ENCODE results near the gene SUSD1.
"Not testable (repeated sequence)": the region's sequence is repeated elsewhere in the genome, so short reads cannot be mapped to it uniquely, and the experiment has no call there.

Gene SUSD1

DNA sequence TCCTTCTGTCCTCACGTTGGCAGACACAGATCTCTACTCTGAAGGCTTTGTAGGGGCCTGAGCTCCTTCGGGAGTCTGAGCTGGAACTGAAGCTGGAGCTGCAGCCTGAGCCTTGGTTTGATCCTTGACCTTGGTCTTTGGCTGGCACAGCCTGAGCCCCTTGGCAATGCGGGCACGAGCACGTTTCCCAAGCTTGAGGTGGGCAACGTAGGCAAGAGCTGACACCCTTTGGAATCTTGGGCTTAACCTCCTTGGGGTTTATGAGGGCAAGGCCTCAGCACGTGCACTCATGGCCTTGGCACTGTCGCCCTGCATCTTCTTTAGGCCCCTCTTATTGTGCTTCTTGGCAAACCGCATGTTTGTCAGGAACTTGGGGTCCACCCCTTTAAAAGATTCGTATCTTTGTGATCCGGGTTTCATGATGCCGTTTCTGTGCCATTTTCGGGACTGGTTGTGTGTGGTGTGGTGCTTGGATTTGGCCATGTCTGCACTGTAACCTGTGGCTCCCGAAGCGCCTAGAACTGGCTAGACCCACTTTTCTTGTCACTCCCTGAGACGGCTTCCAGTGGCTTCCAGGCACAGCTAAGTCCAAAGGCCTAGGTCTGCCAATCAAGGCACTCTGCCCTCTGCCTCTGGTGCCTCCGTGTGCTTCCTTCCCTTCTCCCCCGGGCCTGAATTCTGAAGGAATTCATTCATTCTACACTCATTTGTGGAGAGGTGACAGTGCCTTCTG lies 1.4 kb downstream of the SUSD1 start:
- no peak for DNase-seq (ENCODE audit: low read depth)

DNA sequence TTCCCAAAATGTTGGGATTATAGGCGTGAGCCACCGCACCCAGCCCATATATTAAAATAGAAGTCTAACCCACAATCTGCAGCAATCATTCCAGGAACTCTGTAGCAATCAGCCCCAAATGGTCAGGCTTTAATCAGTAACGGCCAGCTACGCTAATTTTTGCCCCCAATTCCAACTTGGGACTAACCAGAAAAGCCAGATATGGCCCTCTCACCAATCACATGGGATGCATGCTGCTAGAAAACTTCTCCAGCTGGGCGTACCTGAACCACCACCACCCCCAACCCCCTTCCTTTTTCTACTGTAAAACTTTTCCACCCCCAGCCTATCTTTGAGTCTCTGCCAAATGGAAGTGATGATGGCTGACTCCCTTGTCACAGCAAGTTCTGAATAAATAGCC lies 4.1 kb downstream of the SUSD1 start:
- DNase-seq (ENCODE audit: low read depth): no peak

DNA sequence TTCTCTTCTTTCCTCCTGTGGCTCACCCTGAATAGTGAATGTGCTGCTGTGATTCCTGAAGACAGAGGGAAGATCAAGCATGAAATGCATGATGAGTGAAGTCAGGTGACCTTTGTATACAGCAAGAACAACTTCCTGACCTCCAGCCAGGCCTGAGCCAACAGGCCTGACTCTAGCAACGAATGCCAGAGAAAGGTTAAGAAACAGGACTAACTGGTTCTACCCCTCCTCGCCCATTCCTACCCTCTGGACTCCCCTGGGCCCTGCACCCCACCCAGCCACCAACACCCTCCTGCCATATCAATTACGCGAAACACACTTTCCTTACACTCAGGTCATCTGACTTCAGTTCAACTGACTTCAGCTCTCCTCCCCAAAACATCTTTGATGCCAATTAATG lies 4.9 kb downstream of the SUSD1 start:
- peak; percentile 25 for DNase-seq (ENCODE audit: low read depth)

DNA sequence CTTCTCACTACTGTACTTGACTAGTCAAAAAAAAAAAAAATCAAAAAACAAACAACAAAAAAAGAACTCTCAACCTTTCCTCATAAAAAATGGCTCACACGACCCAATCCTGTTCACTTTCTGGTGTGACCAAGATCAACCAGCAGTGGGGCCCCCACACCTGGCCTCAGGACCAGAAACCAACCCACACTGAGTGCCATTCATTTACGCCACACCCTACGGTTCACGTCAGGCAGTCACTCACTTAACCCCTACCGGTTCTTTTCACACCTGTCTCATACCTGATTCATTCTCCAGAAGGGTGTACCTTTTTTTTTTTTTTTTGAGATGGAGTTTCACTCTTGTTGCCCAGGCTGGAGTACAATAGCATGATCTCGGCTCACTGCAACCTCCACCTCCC lies 5.7 kb downstream of the SUSD1 start:
- no peak for DNase-seq (ENCODE audit: low read depth)

DNA sequence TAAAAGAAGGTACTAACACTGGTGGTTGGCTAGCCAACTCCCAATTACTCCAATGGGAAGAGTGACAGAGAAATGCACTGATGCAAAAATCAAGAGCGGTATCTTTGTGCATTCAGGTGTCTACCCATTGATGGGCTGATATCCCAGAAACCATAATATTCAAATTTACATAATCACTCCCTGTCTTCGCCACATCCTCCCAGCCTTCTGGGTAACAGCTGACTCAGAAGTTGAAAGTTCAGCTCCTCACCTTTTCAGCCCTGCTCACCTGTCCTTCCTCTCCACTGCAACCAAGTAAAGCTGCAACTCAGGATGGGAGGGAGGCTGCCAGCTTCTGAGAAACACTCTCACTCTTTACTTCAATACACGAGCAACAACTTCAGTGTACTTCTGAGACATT lies 6.9 kb downstream of the SUSD1 start:
- DNase-seq (ENCODE audit: low read depth): no peak

DNA sequence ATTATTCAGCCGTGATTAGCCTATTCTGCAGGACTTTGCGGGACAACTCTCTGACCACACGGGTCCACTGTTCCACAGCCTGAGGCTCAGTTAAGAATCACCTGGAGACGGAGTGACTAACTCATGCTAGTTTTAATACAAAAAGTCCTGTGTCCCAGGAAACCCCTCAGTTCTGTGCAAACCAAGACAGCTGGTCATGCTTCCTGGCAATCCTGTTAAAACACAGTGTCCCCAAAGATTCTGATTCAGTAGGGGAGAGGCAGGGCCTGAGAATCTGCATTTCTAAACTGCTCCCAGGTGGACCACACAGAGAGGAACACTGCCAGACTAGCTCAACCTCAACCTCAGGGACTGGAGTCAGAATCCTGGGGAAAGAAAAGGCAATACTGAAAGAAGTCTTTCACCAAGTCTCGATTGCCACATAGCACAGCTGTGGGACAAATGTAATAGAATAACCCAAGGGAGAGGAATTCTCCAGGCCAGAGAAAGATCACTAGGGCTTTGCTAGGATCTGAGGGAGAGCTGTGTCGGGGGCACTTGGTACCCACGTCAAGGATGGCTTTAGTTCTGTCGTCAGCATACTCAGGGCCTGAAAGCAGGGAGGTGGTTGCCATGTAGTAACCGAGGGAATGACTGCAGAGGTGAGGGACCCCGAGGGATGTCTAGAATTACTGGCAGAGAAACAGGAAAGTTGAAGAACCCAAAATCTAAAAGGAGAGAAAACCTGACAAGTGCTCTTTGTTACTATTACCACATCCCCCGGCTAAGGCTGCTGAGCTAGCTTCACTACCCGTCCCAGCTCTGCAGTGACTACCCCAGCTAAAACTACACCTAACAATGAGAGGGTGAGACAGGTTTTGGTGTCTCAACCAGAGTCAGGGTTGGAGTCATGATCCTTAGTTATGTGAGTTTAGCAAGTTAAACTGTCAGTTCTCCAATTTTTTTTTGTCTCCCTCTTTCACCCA lies 8.6 kb downstream of the SUSD1 start:
- DNase-seq (ENCODE audit: low read depth): peak; percentile 55

DNA sequence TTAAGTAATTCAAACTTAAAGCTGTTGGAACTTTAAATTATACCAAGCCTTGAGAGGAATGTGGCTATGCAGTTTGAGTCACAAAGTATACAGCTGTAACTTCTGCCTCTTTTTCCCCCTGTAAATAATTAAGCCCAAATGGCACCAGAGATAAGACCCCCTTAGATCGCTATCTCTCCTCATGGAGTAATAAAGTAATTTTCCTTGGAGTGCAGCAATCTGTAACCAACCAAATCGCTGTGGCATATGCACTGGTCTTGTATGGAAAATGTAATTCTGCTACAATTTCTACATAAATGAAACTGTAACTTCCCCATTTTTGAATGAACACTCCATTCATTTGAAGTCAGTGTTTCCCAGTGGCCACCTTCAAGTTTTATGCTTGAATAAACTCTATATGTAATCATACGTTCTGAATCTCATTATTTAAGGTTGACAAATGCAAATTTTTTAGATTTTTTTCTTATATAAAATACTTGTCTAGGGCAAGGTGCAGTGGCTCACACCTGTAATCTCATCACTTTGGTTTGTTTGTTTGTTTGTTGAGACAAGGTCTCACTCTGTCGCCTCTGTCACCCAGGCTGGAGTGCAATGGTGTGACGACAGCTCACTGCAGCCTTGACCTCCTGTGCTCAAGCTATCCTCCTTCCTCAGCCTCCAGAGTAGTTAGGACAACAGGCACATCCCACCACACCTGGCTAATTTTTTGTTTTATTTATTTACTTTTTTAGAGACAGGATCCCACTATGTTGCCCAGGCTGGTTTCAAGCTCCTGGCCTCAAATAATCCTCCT lies 12.3 kb downstream of the SUSD1 start:
- DNase-seq (ENCODE audit: low read depth): no peak

DNA sequence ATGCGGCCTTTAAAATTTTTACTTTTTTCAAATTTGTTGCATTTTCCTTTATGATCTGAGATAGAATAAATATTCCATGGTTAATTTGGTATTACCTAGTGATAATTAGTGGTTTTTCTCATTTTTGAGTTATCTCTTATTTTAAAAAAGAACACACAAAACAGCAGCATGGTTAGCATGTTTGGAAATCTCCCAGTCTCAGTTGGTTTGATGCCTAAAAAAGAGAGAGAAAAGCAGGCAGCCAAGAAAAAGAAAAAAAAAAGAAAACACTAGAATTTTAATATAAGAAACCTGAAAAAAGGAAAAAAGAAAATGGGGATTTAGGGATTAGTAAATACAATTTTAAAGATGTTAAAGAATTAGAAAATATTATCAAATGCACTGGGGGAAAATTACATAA lies 15.3 kb downstream of the SUSD1 start:
- no peak for DNase-seq (ENCODE audit: low read depth)

DNA sequence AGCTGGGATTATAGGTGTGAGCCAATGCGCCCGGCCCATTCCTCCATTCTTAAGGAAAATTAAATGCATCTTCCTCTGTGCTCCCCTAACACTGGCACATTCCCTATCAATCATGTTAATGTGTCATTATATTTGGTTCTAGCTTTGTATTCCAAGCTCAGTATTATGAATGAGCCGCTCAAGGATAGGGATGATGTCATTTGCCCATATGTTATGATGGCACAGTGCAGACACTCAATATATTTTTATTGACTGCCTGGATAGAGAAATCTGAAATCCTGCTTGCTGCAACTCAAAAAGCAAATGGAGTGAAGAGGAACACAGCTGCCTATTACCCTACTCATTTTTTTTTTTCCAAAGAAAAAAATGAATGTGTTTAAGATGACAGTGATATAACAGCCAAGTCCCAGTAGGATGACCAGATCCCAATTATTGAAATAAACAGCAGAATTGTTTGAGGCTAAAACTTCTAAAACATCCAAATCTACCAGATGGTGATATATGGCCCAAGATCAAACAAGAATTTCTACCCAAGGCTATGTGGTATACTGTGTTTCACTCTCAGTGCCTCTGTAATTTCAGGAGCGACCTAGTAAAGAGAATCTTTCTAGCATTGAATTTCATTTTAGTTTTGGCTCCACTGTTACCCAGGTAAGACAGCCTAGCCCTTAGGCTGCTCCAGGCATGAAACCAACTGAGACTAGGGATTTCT lies 16.3 kb downstream of the SUSD1 start:
- no peak for DNase-seq (ENCODE audit: low read depth)

DNA sequence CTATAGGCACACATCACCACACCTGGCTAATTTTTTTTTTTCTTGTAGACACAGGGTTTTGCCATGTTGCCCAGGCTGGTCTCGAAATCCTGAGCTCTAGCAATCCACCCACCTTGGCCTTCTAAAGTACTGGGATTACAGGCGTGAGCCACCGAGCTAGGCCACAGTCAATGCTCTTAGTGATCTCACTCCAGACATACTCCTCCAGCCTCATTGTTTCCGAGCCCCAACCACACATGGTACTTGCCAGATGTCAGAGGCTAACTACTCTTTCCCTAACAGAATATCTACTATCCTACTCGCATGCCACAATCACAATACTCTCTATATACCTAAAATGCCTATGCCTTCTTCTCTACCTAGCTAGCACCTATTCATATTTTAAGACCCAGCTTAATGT lies 17.1 kb downstream of the SUSD1 start:
- DNase-seq (ENCODE audit: low read depth): no peak

DNA sequence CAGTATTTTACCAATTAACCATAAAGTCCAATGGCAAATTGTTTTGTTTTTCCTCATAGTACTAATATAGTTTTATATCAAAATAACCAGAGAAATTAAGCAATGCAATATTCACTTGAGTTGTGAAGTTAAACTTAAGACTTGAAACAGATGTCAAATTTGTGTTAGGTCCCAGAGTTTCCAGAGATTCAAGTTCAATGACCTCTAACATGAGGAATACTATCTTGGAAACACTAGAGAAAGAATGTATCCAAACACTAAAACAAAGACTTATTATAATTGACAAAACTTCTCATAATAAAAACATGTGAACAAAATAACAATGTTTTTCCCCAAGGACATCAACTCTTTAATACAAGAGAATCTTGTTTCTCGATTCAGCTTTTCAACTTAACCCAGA lies 18.0 kb downstream of the SUSD1 start:
- no peak for DNase-seq (ENCODE audit: low read depth)

DNA sequence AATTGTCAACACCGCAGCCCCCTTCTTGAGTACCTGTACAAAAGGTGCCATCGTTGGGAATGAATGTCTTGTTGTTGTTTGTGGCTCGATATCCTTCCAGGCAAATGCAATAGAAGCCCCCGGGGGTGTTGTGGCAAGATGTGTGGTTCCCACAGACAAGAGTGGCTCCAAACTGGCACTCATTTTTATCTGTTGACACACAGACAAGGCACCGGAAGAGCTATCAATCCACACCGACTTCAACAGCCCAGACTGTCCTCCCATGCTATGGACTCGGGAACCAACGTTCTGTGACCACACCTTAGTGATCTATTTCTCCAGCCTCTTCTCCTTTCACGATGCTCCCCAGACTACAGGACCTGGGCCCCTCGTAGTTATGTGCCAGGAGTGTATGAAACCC lies 25.9 kb downstream of the SUSD1 start:
- no peak for DNase-seq (ENCODE audit: low read depth)

DNA sequence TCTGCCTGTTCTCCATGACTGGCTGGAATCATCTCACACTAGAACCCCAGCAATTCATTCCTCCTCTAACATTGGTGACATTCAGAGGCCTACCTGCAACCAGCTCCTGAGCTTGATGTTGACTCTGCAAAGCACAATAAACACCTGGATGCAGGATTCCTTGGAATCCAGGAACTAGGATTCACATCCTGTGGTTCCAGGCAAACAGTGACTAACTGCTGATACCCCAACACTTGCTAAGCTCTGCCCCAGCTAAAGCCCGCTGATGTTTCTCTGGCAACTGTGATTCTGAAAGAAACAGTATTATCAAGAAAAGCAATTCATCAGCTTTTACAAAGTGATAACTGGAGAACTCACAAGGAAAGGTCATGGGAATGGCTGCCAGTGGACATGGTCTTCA lies 29.2 kb downstream of the SUSD1 start:
- DNase-seq (ENCODE audit: low read depth): no peak

DNA sequence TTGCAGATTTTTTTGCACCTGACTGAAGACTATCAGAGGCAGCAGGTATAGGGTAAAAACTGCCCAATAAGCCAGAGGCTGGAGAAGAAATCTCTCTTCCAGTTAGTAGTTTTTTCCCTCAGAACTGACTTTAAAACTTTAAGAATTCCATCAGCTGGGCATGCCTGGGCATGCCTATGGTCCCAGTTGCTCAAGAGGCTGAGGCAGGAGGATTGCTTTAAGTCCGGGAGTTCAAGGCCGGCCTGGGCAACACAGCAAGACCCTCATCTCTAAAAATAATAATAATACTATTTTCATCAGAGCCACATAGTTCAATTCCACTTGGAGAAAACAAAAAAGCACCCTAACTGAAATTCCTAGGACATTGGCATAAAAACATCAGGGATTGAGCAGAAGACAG lies 30.3 kb downstream of the SUSD1 start:
- DNase-seq (ENCODE audit: low read depth): no peak

DNA sequence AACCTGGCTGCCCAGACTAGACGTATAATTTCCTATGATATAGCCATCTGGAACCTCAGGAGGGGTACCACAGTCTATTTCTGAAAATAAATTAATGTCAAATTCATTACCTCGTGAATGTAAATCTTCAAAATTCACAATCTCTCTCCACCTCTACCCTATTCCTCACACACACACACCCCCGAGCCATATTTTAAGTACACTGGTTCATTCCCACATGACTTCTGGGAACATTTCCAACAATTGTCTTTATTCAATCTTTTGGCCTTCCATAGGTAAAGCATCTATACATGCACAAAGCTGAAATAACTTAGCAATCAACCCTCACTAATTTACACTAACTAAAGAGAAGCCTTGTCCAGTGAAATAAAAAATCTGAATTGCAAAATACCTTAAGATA lies 32.7 kb downstream of the SUSD1 start:
- no peak for DNase-seq (ENCODE audit: low read depth)

DNA sequence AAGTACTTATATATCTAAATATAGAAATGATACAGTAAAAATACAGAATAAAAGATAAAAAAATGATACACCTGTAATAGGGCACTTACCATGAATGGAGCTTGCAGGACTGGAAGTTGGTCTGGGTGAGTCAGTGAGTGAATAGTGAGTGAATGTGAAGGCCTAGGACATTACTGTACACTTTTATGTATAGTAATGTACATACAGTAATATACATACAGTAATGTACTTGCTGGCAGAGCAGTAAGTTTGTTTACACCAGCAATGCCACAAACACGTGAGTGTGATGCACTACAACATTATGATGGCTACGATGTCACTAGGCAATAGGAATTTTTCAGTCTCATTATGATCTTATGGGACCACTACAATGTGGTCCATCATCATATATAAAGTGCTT lies 34.2 kb downstream of the SUSD1 start:
- no peak for DNase-seq (ENCODE audit: low read depth)

DNA sequence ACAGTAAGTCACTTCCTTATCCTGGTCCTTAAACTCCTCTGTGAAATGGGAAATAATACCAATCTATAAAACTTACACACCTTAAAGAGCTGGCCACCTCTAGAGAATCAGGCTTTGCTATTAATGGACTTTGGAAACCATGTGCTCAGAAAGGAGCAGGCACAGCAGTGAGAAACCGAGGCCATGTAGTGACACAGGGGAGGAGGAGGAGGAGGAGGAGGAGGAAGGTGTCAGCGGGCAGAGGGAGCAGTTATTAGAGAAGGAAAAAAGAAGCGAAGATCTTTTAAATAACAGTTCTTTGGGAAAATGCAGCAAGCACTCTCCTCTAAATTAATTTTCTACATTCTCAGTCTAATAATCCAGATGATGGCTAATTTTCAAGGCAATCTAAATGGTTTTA lies 38.0 kb downstream of the SUSD1 start:
- no peak for DNase-seq (ENCODE audit: low read depth)

DNA sequence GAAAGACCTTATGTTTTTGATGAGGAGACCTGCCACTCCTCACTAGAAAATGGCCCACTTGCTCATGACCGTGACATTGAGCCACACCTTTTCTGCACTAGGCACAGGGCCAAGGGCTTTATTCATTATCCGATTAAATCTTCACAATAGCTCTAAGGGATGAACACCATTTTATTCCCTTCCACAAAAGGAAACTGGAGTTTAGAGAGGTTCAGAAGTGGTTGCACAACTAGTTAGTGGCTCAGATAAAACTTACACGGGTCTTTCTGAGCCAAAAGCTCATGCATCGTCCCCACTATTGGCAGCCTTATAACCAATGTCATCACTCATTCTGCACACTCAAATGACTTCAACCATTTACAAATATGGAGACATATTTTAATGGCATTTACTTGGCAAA lies 39.4 kb downstream of the SUSD1 start:
- DNase-seq (ENCODE audit: low read depth): no peak

DNA sequence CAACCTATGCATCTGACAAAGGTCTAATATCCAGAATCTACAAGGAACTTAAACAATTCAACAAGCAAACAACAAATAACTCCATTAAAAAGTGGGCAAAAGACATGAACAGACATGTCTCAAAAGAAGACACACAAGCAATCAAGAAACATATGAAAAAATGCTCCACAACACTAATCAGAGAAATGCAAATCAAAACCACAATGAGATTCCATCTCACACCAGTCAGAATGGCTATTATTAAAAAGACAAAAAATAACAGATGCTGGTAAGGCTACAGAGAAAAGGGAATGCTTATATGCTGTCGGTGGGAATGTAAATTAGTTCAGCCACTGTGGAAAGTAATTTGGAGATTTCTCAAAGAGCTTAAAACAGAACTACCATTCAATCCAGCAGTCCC lies 41.3 kb downstream of the SUSD1 start:
- DNase-seq (ENCODE audit: low read depth): not testable (repeated sequence)

DNA sequence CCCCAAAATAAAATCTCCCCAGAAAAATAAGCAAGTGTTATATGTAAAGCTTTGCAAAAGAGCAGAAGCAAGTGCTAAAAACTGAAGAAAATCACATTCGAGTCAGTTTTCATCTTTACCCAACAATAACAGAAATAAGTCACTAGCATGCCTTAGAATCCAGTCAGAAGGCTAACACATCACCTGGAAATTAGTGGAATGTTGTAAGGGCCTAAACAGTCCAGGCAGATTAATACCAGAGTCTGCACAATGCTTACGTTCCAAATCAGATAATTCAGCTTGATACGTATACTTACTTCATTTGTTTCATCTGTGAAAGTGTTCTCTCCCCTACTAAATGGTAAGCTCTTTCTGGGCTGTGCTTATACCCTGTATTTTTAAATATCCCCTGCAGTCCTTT lies 42.7 kb downstream of the SUSD1 start:
- peak; percentile 68 for DNase-seq (ENCODE audit: low read depth)

DNA sequence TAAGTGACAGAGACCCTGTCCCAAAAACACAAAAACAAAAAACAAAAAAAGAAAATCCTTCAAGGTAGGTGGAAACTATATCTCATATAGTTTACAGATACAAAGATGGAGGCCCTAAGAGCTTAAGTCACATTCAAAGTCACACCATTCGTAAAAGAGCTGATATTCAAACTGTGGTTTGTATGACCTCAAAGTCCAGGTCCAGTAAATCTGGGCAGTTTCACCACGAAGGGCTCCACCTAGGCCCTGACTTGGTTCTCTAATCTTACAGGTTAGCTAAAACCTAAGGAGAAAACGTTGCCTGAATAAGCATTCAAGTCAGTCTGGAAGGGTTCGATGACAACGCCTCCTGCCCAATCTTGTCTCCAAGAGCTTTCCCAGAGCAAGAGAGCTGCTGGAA lies 44.1 kb downstream of the SUSD1 start:
- no peak for DNase-seq (ENCODE audit: low read depth)

DNA sequence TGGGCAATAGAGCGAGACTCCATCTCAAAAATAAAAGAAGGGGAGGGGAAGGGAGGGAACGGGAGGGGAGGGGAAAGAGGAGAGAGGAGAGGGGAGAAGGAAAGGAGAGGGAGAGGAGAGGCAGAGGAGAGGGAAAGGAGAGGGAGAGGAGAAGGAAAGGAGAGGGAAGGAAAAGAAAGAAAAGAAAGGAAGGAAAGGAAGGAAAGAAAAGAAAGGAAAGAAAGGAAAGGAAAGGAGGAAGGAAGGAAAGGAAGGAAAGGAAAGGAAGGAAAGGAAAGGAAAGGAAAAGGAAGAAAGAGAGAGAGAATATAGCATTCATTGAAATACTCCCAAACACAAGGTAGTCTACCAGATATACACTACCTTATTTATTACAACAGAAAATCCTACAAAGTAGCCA lies 44.8 kb downstream of the SUSD1 start:
- no peak for DNase-seq (ENCODE audit: low read depth)
